Peyer's patch (tissue), 4 donors: ENCODE results near the gene FBLN1. TPM values are rescaled to one million over a fixed set of nuclear protein-coding genes. Genes with fewer than 3 reads are reported as not detected.
A peak's percentile ranks its signal among the peaks of the same experiment; 100 is the strongest.
"Not testable (repeated sequence)": the region's sequence is repeated elsewhere in the genome, so short reads cannot be mapped to it uniquely, and the experiment has no call there.

ENCODE experiments used
- DNase-seq, 3 donors: peaks; one replicate each; pipeline ENCODE4 v3.0.0-alpha.2; 2017 to 2019
- H3K27ac ChIP-seq, 4 donors: fragments of 200-600 bp; sonication (generic); one replicate each; pipeline ENCODE4 v1.5.1; 2016 to 2019
- H3K27me3 ChIP-seq, 2 donors: fragments of 200-600 bp; sonication (generic); one replicate each; pipeline ENCODE4 v1.5.1; 2019
- H3K36me3 ChIP-seq, 3 donors: fragments of 200-600 bp; sonication (generic); one replicate each; pipeline ENCODE4 v1.5.1; 2016 to 2019
- H3K4me1 ChIP-seq, 4 donors: fragments of 200-600 bp; sonication (generic); one replicate each; pipeline ENCODE4 v1.5.1; 2016 to 2019
- H3K4me3 ChIP-seq, 4 donors: fragments of 200-600 bp; sonication (generic); 1 replicate in 3 of 4; 2 replicates in 1 of 4; pipeline ENCODE4 v1.5.1; 2016 to 2019; ENCODE audit warnings: mild to moderate bottlenecking in 1 of 4
- H3K9me3 ChIP-seq, 4 donors: fragments of 200-600 bp; sonication (generic); one replicate each; pipeline ENCODE4 v1.5.1; 2016 to 2019; ENCODE audit warnings: mild to moderate bottlenecking in 1 of 4
- CTCF ChIP-seq, 6 experiments: fragments of 450-650 bp in 4 of 6; fragments of 200-600 bp in 2 of 6; sonication (generic) in 1 of 6; IDR thresholded peaks; one replicate each; pipeline ENCODE4 v1.5.1; 2017 to 2019; ENCODE audit warnings: antibody characterized with exemption in 6 of 6, mild to moderate bottlenecking in 3 of 6, moderate library complexity in 1 of 6
- POLR2A ChIP-seq, 2 donors: fragments of 450-650 bp; IDR thresholded peaks; one replicate each; pipeline ENCODE4 v1.5.1; 2017; ENCODE audit warnings: antibody characterized with exemption in 2 of 2, mild to moderate bottlenecking in 2 of 2, moderate library complexity in 2 of 2
- total RNA-seq, 4 donors: library from RNA; depleted of rRNA; stranded (reverse); fragments of >200 nt; gene quantifications; one replicate each; pipeline ENCODE4 v1.1.0, GENCODE V29; 2016

FBLN1 gene
- total RNA-seq, 4 donors from 2014 or later: 29.8 to 162 (median 136) TPM

GRCh38 chr22:45554040-45554406, 51.3 kb downstream of the FBLN1 start:
- TF ChIP-seq CTCF (IDR thresholded peaks at IDR 0.05): no peak
- TF ChIP-seq POLR2A (IDR thresholded peaks at IDR 0.05): no peak
- DNase-seq: no peak
- Histone ChIP-seq H3K27ac (peak overlapping the region in 3 of 4 donors; percentile 67 to 83 (median 80)), H3K36me3 (no peaks in the 10 kb centered on the region), H3K4me3 (no peak overlapping the region), H3K9me3 (no peaks in the 10 kb centered on the region), H3K27me3 (no peaks in the 10 kb centered on the region), H3K4me1 (peaks cover 0 to 38% (median 0%) of the 10 kb centered on the region in 4 donors)

- Histone ChIP-seq H3K4me3 (no peak overlapping the region), H3K4me1 (peaks cover 0 to 38% (median 0%) of the 10 kb centered on the region in 4 donors), H3K27ac (no peak overlapping the region), H3K36me3 (no peaks in the 10 kb centered on the region), H3K27me3 (no peaks in the 10 kb centered on the region), H3K9me3 (no peaks in the 10 kb centered on the region)
- peak in 1 of 3 donors; percentile 7 for DNase-seq
- TF ChIP-seq POLR2A (IDR thresholded peaks at IDR 0.05) (no peak), CTCF (IDR thresholded peaks at IDR 0.05) (no peak)
Measured at GRCh38 chr22:45554861-45555260, 52.2 kb downstream of the FBLN1 start.

- not testable (repeated sequence) for H3K27me3 ChIP-seq, H3K4me3 ChIP-seq, H3K9me3 ChIP-seq, H3K36me3 ChIP-seq, H3K27ac ChIP-seq
- peak in 1 of 3 donors; percentile 20 for DNase-seq
- peaks cover 0 to 11% (median 0%) of the 10 kb centered on the region in 4 donors for H3K4me1 ChIP-seq
Measured at GRCh38 chr22:45557926-45558325, 55.2 kb downstream of the FBLN1 start.

- H3K4me3 ChIP-seq, H3K36me3 ChIP-seq, H3K9me3 ChIP-seq, H3K4me1 ChIP-seq, DNase-seq, H3K27ac ChIP-seq, H3K27me3 ChIP-seq: not testable (repeated sequence)
Measured at GRCh38 chr22:45560092-45560491, 57.4 kb downstream of the FBLN1 start.

GRCh38 chr22:45560761-45561160, 58.1 kb downstream of the FBLN1 start:
- not testable (repeated sequence) for H3K4me3 ChIP-seq, H3K4me1 ChIP-seq, H3K9me3 ChIP-seq

GRCh38 chr22:45562102-45562501, 59.4 kb downstream of the FBLN1 start:
- no peaks in the 10 kb centered on the region for H3K36me3 ChIP-seq
- no peak for TF ChIP-seq POLR2A (IDR thresholded peaks at IDR 0.05)
- no peak for TF ChIP-seq CTCF (IDR thresholded peaks at IDR 0.05)
- H3K4me1 ChIP-seq: no peaks in the 10 kb centered on the region
- peaks cover 0 to 8% (median 0%) of the 10 kb centered on the region in 4 donors for H3K9me3 ChIP-seq
- H3K27me3 ChIP-seq: no peaks in the 10 kb centered on the region
- DNase-seq: peak in 1 of 3 donors; percentile 5
- no peak overlapping the region for H3K27ac ChIP-seq
- H3K4me3 ChIP-seq: no peak overlapping the region

More at GRCh38 chr22:45560761-45561160, 58.1 kb downstream of the FBLN1 start:
- H3K27ac ChIP-seq, H3K36me3 ChIP-seq, H3K27me3 ChIP-seq: not testable (repeated sequence)
- peak in 1 of 3 donors; percentile 7 for DNase-seq

GRCh38 chr22:45562537-45563361, 60.1 kb downstream of the FBLN1 start:
- peaks cover 0 to 8% (median 0%) of the 10 kb centered on the region in 4 donors for H3K9me3 ChIP-seq
- TF ChIP-seq CTCF (IDR thresholded peaks at IDR 0.05): no peak
- TF ChIP-seq POLR2A (IDR thresholded peaks at IDR 0.05): no peak
- no peak overlapping the region for H3K4me3 ChIP-seq
- H3K27me3 ChIP-seq: no peaks in the 10 kb centered on the region
- no peaks in the 10 kb centered on the region for H3K4me1 ChIP-seq
- H3K36me3 ChIP-seq: no peaks in the 10 kb centered on the region
- peak in 1 of 3 donors; percentile 34 for DNase-seq
- no peak overlapping the region for H3K27ac ChIP-seq
